Fibroblast of mammary gland (primary cell): ENCODE results near the gene NDUFS3.

ENCODE experiments used
- DNase-seq: peaks from one replicate; pipeline ENCODE4 v3.0.0-alpha.2; 2010; ENCODE audit warnings: low read depth
- H3K4me3 ChIP-seq: 2 replicates; pipeline ENCODE4 v1.5.1; 2011; ENCODE audit warnings: low read depth, mild to moderate bottlenecking, low read length, moderate library complexity; ENCODE audit not compliant: control insufficient read depth
- CTCF ChIP-seq: conservative IDR thresholded peaks from 2 replicates; pipeline ENCODE4 v1.5.1; 2011; ENCODE audit warnings: low read depth, low read length, inconsistent platforms; ENCODE audit not compliant: control insufficient read depth, insufficient read depth

The NDUFS3 gene

DNA sequence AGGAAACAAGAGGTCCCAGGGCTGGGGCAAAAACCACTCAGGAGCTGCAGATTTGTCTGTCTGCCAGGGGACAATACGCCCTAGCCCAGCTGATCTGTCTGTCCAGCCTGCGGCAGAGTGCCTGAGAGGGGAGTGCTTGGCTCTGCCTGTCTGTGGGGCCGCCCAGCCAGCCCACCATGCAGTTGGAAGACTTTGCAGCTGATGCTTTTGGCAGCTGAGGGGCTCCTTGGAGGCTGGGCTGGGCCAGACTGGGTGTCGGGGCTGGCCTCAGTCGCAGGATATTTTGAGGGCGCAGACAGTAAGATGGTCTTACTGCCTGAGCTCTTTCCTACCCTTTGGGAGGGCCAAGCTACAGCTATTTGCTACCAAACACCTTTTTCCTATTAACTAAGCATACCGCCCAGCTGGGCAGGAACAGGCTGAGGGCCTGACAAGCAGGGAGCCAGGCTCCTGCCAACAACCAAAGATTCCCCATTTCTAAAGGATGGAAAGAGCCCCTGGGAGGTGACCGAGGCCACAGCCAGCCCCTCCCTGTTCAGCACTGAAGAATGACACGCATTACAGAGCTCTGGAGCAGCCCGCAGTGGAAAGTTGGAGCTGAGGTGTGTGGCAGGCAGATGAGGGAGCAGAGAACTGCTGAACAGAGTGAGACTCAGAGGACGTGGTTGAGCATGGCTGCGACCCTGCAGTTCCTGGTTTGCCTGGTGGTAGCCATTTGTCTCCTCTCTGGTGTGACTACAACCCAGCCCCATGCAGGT is 7.4 kb downstream of the NDUFS3 start, which contains the start of gene FAM180B:
Gene FAM180B (plus strand): TSS at position 581 of the 758 bp plus-strand sequence. CDS start 91 bp downstream, at position 672.
- H3K4me3 ChIP-seq: no peak within 1 kb of the TSS
- DNase-seq: no peak
- no peak for TF ChIP-seq CTCF

GRCh38 chr11:47587039-47587716 is 8.3 kb downstream of the NDUFS3 start:
- no peak overlapping the region for H3K4me3 ChIP-seq
- no peak for TF ChIP-seq CTCF
- no peak for DNase-seq

GRCh38 chr11:47587723-47588326 is 9.0 kb downstream of the NDUFS3 start:
- no peak overlapping the region for H3K4me3 ChIP-seq
- no peak for DNase-seq
- no peak for TF ChIP-seq CTCF

- no peak overlapping the region for H3K4me3 ChIP-seq
- DNase-seq: no peak
- TF ChIP-seq CTCF: no peak
These were observed 10.2 kb downstream of the NDUFS3 start for GRCh38 chr11:47589118-47589517.

- no peak for TF ChIP-seq CTCF
- no peak for DNase-seq
- H3K4me3 ChIP-seq: no peak overlapping the region
These were observed 10.7 kb downstream of the NDUFS3 start for GRCh38 chr11:47589584-47589976.

- DNase-seq: no peak
- TF ChIP-seq CTCF: no peak
- H3K4me3 ChIP-seq: no peak overlapping the region
These were observed 11.3 kb downstream of the NDUFS3 start for GRCh38 chr11:47589977-47590861.
